ENCODE results near the gene NLK. TPM values are rescaled to one million over a fixed set of nuclear protein-coding genes. Genes with fewer than 3 reads are reported as not detected.
"Not testable (repeated sequence)": the region's sequence is repeated elsewhere in the genome, so short reads cannot be mapped to it uniquely, and the experiment has no call there.

The NLK gene
- total RNA-seq, 1 experiment from 2014 or later = 17.2 TPM

DNA sequence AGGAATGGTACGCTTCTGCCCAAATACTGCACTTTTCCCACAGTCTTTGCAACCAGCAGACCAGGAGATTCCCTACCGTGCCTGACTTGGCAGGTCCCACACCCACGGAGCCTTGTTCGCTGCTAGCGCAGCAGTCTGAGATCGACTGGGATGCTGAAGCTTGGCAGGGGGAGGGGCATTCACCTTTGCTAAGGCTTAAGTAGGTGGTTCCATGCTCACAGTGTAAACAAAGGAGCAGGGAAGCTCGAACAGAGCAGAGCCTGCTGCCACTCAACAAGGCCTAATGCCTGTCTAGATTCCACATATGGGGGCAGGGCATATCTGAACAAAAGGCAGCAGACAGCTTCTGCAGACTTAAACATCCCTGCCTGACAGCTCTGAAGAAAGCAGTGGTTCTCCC lies 169.3 kb downstream of the NLK start:
- in situ Hi-C loops (cut with HindIII; ENCODE audit: low sequenced_read_pairs) = no loop called here
- no peak for DNase-seq (ENCODE audit: low spot score)

DNA sequence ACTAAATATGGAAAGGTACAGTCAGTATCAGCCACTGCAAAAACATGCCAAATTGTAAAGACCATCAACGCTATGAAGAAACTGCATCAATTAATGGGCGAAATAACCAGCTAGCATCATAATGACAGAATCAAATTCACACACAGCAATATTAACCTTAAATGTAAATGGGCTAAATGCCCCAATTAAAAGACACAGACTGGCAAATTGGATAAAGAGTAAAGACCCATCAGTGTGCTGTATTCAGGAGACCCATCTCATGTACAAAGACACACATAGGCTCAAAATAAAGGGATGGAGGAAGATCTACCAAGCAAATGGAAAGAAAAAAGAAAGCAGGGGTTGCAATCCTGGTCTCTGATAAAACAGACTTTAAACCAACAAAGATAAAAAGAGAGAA lies 171.1 kb downstream of the NLK start:
- in situ Hi-C loops (cut with HindIII; ENCODE audit: low sequenced_read_pairs); DNase-seq (ENCODE audit: low spot score): not testable (repeated sequence)

- in situ Hi-C loops (cut with HindIII; ENCODE audit: low sequenced_read_pairs) = no loop called here
- no peak for DNase-seq (ENCODE audit: low spot score)
Measured at GRCh38 chr17:28216052-28216451, 173.6 kb downstream of the NLK start.

- in situ Hi-C loops (cut with HindIII; ENCODE audit: low sequenced_read_pairs) = no loop called here
- no peak for DNase-seq (ENCODE audit: low spot score)
Measured at GRCh38 chr17:28216528-28216927, 174.1 kb downstream of the NLK start.

- in situ Hi-C loops (cut with HindIII; ENCODE audit: low sequenced_read_pairs) = no loop called here
- DNase-seq (ENCODE audit: low spot score) = no peak
Measured at GRCh38 chr17:28219771-28220170, 177.3 kb downstream of the NLK start.

GRCh38 chr17:28221751-28222414 lies 179.4 kb downstream of the NLK start:
- in situ Hi-C loops (cut with HindIII; ENCODE audit: low sequenced_read_pairs) = no loop called here

DNA sequence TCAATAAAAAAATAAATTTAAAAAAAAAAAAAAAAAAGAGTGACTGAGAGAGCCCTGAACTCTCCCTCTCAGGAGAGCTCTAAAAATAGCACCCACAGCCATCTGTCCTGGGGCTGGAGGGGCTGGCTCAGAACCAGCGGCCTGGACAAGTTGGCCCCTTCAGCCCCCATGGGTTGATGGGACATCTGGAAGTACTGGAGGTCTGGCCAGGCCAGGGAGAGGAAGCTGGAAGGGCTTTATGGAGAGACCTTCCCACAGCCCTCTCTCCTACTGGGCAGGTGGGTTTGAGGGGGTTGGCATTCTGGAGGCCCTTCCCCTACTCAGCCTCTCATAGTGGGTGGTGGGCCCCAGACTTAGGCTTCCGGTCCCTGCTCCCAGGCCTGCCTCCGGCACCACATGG lies 182.8 kb downstream of the NLK start:
- in situ Hi-C loops (cut with HindIII; ENCODE audit: low sequenced_read_pairs) = no loop called here
- DNase-seq (ENCODE audit: low spot score) = no peak

More at GRCh38 chr17:28221751-28222414, 179.4 kb downstream of the NLK start:
- no peak for DNase-seq (ENCODE audit: low spot score)

DNA sequence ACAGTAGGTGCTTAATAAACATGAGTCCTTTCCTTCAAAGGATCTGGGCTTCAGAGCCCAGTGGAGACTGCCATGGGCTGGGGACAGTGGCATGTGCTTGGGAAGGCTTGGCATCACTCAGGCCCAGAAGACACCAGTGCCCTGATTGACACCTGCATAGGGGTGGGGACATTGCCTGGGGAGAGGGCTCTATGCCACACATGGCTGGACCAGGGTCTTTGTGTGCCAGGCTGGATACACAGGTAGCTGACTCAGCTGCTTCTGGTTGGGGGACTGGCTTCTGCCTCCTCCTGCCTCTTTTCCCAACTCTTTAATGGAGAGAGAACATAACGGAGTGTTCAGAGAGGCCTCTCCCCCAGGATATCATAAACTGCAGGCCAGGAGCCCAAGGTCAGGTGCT lies 183.4 kb downstream of the NLK start:
- DNase-seq (ENCODE audit: low spot score) = no peak
- in situ Hi-C loops (cut with HindIII; ENCODE audit: low sequenced_read_pairs) = no loop called here

DNA sequence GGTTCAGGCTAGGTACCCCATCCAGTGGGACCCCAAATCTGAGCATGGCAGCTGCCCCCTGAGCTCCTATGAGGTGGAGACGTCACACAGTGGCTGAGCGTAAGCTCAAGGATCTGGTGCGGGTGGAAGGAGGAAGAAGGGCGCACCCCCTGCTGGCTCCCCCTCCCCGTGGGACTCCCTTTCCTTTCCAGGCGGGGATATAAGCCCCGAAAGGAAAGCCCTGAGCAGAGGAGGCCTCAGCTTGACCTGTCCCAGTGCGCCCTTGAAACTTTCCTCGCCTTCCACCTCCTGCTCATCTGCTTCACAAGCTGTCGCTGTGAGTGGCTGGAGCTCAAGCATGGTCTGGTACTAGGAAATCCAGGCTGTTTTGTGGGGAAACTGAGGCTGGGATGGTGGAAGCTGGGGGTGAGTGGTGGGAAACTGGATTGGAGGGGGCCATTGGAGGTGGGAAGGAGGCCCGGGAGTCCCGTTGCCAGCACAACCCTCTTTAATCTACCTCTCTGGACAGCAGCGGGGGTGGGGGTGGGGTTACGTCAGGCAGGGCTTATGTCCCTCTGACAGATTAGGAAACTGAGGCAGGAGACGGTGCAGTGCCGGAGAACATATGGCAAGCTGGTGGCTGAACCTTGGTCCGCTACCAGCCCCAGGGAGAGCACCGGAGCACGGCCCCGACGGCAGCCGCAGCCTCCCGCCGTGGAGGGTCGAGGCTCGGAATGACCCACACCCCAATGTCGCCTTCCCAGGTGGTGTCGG lies 184.3 kb downstream of the NLK start:
- in situ Hi-C loops (cut with HindIII; ENCODE audit: low sequenced_read_pairs) = no loop called here
- DNase-seq (ENCODE audit: low spot score) = no peak

GRCh38 chr17:28227316-28228108 lies 185.0 kb downstream of the NLK start:
- peak; percentile 6 for DNase-seq (ENCODE audit: low spot score)
- in situ Hi-C loops (cut with HindIII; ENCODE audit: low sequenced_read_pairs) = no loop called here

DNA sequence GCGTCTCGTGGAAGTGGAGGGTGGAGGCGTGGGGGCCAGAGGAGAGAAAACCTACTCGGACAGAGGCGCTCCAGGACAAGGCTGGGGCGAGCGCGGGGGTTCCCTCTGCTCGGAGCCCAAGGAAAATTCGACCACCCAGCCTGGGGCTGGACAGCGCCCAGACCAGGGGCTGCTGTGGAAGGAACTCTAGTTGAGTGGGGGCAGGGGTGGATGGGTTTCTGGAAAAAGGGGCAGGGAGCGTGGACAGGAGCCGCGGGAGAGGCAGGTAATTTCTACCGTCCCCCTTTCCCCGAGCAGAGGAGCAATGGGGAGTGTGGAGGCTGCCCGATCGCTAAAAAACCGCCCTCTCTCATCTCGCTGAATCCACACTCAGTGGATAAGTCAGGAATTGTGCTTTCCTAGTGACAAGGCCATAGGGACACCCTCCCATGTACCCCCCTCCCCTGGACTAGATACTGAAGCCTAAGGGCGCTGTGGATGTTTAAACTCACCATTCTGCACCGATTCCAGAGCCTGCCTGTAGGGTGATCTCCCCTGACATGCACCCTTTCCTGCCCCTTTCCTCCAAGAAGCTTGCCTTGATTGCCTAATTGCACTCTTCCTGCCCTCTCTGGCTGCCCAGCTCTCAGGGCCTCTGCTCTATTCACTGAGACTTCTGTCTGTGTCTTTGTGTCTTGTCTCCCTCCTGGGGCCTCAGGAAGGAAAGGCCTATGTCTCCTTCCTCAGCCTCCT lies 185.8 kb downstream of the NLK start:
- in situ Hi-C loops (cut with HindIII; ENCODE audit: low sequenced_read_pairs) = no loop called here
- no peak for DNase-seq (ENCODE audit: low spot score)

DNA sequence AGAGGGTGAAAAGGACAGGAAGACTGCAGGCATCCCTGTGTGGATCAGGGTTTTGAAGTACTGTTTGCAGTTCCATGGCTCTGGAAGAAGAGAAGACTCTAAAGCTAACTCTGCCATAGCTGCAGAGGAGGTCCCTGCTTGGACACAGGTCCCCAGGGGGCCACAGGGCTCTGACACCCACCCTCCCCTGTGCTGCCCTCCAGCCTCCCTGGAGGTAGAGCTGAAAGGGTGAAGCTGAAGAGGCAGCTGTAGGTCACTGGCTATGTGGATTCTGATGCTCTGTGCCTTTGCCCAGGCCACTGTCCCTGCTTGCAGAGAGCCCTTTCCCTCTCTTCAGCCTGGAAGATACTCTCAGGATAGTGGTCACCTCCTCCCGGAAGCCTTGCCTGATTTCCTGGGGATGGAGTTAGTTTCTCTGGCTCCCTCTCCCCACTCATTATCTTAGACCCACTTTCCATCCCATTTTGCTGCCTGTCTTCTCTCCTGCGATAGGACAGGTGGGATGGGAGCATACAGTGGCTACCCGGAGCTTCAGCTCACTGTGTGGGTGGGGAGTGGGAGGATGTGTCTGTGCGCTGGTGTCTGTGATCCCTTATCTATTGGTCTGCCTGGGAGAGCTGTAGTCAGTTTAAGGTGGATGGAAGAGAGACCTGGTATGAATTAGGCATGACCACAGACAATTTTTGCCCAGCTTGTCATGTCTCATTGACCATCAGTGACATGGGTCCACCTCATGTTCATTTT lies 186.7 kb downstream of the NLK start:
- in situ Hi-C loops (cut with HindIII; ENCODE audit: low sequenced_read_pairs) = no loop called here
- no peak for DNase-seq (ENCODE audit: low spot score)

GRCh38 chr17:28230011-28230410 lies 187.5 kb downstream of the NLK start:
- in situ Hi-C loops (cut with HindIII; ENCODE audit: low sequenced_read_pairs) = no loop called here
- no peak for DNase-seq (ENCODE audit: low spot score)

DNA sequence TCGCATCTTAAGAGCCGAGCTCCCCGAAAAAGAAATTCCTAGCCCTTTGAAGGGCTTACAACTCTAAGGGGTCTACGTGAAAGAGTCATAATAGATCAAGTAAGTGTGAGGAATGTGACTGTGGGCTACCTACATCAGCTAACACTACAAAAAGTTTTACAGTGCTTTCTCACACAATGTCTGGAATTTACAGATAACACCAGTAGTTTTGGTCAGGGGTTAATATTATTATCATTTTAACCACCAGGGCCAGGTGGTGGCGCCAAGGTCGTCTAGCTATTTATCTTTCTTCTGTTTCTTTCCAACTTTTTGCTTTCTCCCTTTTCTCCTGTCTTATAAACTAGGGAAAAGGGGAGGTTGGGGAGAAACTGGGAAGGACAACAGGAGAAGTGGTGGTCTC lies 188.1 kb downstream of the NLK start:
- in situ Hi-C loops (cut with HindIII; ENCODE audit: low sequenced_read_pairs); DNase-seq (ENCODE audit: low spot score): not testable (repeated sequence)

DNA sequence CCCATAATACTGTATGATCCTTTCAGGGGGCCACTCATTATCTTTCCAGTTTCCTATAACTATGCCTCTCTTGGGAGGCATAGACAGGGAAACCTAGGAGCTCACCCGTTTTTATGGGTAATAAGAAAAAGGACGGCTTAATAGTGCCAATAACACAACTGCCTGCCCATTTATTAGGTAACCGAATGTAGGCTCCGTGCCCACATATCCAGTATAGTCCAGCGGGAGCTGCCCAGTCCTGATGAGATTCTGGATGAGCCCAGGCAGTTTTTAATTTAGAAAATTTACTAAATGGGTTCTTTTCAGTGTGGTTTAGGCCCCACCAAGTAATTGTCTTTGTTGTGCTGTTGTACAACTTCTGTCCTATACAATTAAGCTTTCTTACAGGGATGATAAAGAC lies 189.1 kb downstream of the NLK start:
- in situ Hi-C loops (cut with HindIII; ENCODE audit: low sequenced_read_pairs); DNase-seq (ENCODE audit: low spot score): not testable (repeated sequence)

GRCh38 chr17:28232966-28233870 lies 190.7 kb downstream of the NLK start:
- in situ Hi-C loops (cut with HindIII; ENCODE audit: low sequenced_read_pairs); DNase-seq (ENCODE audit: low spot score): not testable (repeated sequence)

DNA sequence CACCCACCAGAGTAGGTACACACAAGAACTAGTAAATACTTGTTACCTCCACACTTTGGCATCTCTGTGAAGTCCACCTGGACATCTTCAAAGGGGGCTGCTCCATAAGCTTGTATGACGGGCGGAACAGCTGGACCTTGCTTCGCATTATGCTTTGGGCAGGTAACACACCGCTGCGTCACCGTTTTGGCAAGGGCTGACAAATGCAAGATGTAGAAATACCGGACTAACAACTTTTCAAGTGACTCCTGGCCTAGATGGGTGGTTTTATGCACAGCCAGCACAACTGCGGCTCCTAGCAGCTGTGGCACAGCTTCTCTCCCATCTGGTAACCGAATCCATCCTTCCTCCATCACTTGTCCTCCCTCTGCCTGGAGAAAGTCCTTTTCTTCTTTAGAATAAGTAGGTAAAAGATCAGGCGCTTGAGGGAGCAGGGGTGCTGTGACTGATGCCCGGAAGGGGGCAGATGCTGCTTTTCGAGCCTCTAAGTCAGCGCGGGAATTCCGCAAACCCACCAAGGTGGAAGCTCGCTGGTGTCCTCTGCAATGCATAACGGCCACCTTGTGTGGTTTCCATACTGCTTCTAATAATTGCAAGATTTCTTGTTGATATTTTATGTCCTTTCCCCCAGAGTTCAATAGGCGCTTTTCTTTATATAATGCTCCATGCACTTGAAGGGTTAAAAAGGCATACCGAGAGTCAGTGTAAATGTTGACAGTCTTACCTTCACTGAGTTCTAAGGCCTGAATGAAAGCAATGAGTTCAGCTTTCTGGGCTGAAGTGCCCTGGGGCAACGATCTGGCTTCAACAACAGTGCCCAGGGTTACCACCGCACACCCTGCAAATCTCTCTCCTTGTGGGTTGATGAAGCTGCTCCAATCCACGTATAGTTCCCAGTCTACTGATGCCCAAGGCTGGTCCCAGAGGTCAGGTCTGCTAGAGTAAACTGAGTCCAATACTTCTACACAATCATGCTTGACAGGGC lies 191.7 kb downstream of the NLK start:
- in situ Hi-C loops (cut with HindIII; ENCODE audit: low sequenced_read_pairs); DNase-seq (ENCODE audit: low spot score): not testable (repeated sequence)

Data from G401 (cell line).